Duodenal mucosa (tissue), 2 donors: Measurements from ENCODE around the gene HIGD1C.

Experiments used
- H3K27ac ChIP-seq: one replicate; pipeline ENCODE4 v1.7.0; 2013; ENCODE audit warnings: low read depth, low read length
- H3K27me3 ChIP-seq, 2 donors: one replicate each; pipeline ENCODE4 v1.7.0; 2013; ENCODE audit warnings: low read length in 2 of 2, control low read depth in 1 of 2; ENCODE audit not compliant: insufficient read depth in 2 of 2, control insufficient read depth in 1 of 2
- H3K36me3 ChIP-seq, 2 donors: one replicate each; pipeline ENCODE4 v1.7.0; 2013; ENCODE audit warnings: low read length in 2 of 2, control low read depth in 1 of 2; ENCODE audit not compliant: insufficient read depth in 2 of 2, control insufficient read depth in 1 of 2
- H3K4me1 ChIP-seq, 2 donors: one replicate each; pipeline ENCODE4 v1.7.0; 2013; ENCODE audit warnings: low read length in 2 of 2, control low read depth in 1 of 2; ENCODE audit not compliant: insufficient read depth in 2 of 2, control insufficient read depth in 1 of 2
- H3K4me3 ChIP-seq, 2 donors: one replicate each; pipeline ENCODE4 v1.7.0; 2013; ENCODE audit warnings: low read length in 2 of 2, low read depth in 1 of 2
- H3K9ac ChIP-seq, 2 donors: one replicate each; pipeline ENCODE4 v1.7.0; 2013; ENCODE audit warnings: low read length in 2 of 2, low read depth in 1 of 2
- H3K9me3 ChIP-seq, 2 donors: one replicate each; pipeline ENCODE4 v1.7.0; 2013; ENCODE audit warnings: low read length in 2 of 2, control low read depth in 1 of 2; ENCODE audit not compliant: control insufficient read depth in 1 of 2

Gene HIGD1C

GRCh38 chr12:50992819-50993218 is 40.5 kb downstream of the HIGD1C start:
- Histone ChIP-seq H3K4me3 (no peak overlapping the region), H3K27me3 (no peaks in the 10 kb centered on the region), H3K4me1 (no peaks in the 10 kb centered on the region), H3K36me3 (peaks cover 44 to 86% of the 10 kb centered on the region in 2 donors), H3K9ac (no peak overlapping the region), H3K9me3 (no peaks in the 10 kb centered on the region), H3K27ac (no peak overlapping the region)

GRCh38 chr12:50999093-50999492 is 46.7 kb downstream of the HIGD1C start:
- H3K9me3 ChIP-seq = no peaks in the 10 kb centered on the region
- H3K27ac ChIP-seq = no peak overlapping the region
- no peaks in the 10 kb centered on the region for H3K4me1 ChIP-seq
- no peak overlapping the region for H3K4me3 ChIP-seq
- no peak overlapping the region for H3K9ac ChIP-seq
- peaks cover 35 to 61% of the 10 kb centered on the region in 2 donors for H3K36me3 ChIP-seq
- H3K27me3 ChIP-seq = no peaks in the 10 kb centered on the region

GRCh38 chr12:51000245-51000644 is 47.9 kb downstream of the HIGD1C start:
- peaks cover 37 to 62% of the 10 kb centered on the region in 2 donors for H3K36me3 ChIP-seq
- H3K4me3 ChIP-seq = no peak overlapping the region
- H3K27ac ChIP-seq = no peak overlapping the region

GRCh38 chr12:51001799-51002198 is 49.5 kb downstream of the HIGD1C start:
- H3K27ac ChIP-seq = no peak overlapping the region
- no peaks in the 10 kb centered on the region for H3K27me3 ChIP-seq
- H3K9ac ChIP-seq = no peak overlapping the region
- H3K36me3 ChIP-seq = peaks cover 27 to 52% of the 10 kb centered on the region in 2 donors
- H3K4me1 ChIP-seq = no peaks in the 10 kb centered on the region
- no peak overlapping the region for H3K4me3 ChIP-seq
- H3K9me3 ChIP-seq = no peaks in the 10 kb centered on the region

More at GRCh38 chr12:51000245-51000644, 47.9 kb downstream of the HIGD1C start:
- no peak overlapping the region for H3K9ac ChIP-seq
- no peaks in the 10 kb centered on the region for H3K9me3 ChIP-seq
- no peaks in the 10 kb centered on the region for H3K4me1 ChIP-seq
- no peaks in the 10 kb centered on the region for H3K27me3 ChIP-seq

- no peaks in the 10 kb centered on the region for H3K9me3 ChIP-seq
- peaks cover 6 to 7% of the 10 kb centered on the region in 2 donors for H3K4me1 ChIP-seq
- no peaks in the 10 kb centered on the region for H3K27me3 ChIP-seq
- H3K9ac ChIP-seq = no peak overlapping the region
- H3K36me3 ChIP-seq = peaks cover 16 to 46% of the 10 kb centered on the region in 2 donors
- H3K4me3 ChIP-seq = no peak overlapping the region
- H3K27ac ChIP-seq = no peak overlapping the region
These were observed 52.2 kb downstream of the HIGD1C start for GRCh38 chr12:51004504-51004903.

GRCh38 chr12:51005030-51005429 is 52.7 kb downstream of the HIGD1C start:
- H3K27ac ChIP-seq = no peak overlapping the region

GRCh38 chr12:51005671-51006070 is 53.3 kb downstream of the HIGD1C start:
- Histone ChIP-seq H3K4me3 (no peak overlapping the region), H3K27ac (no peak overlapping the region), H3K27me3 (no peaks in the 10 kb centered on the region), H3K4me1 (peaks cover 8 to 9% of the 10 kb centered on the region in 2 donors), H3K9ac (no peak overlapping the region), H3K9me3 (no peaks in the 10 kb centered on the region), H3K36me3 (peaks cover 12 to 36% of the 10 kb centered on the region in 2 donors)

More at GRCh38 chr12:51005030-51005429, 52.7 kb downstream of the HIGD1C start:
- H3K36me3 ChIP-seq = peaks cover 15 to 43% of the 10 kb centered on the region in 2 donors
- no peak overlapping the region for H3K4me3 ChIP-seq
- no peak overlapping the region for H3K9ac ChIP-seq
- H3K27me3 ChIP-seq = no peaks in the 10 kb centered on the region
- peaks cover 8 to 9% of the 10 kb centered on the region in 2 donors for H3K4me1 ChIP-seq
- no peaks in the 10 kb centered on the region for H3K9me3 ChIP-seq

GRCh38 chr12:51008329-51009055 is 56.1 kb downstream of the HIGD1C start:
- Histone ChIP-seq H3K36me3 (peaks cover 12 to 30% of the 10 kb centered on the region in 2 donors), H3K27me3 (no peaks in the 10 kb centered on the region), H3K9ac (peak overlapping the region in 1 of 2 donors; percentile 1), H3K4me1 (peaks cover 8 to 9% of the 10 kb centered on the region in 2 donors), H3K4me3 (no peak overlapping the region), H3K9me3 (no peaks in the 10 kb centered on the region), H3K27ac (no peak overlapping the region)

GRCh38 chr12:51009056-51009440 is 56.7 kb downstream of the HIGD1C start:
- H3K9me3 ChIP-seq = no peaks in the 10 kb centered on the region
- peaks cover 12 to 28% of the 10 kb centered on the region in 2 donors for H3K36me3 ChIP-seq
- no peak overlapping the region for H3K27ac ChIP-seq
- no peaks in the 10 kb centered on the region for H3K27me3 ChIP-seq
- H3K4me3 ChIP-seq = no peak overlapping the region
- peak overlapping the region in 1 of 2 donors; percentile 1 for H3K9ac ChIP-seq
- H3K4me1 ChIP-seq = peaks cover 8 to 9% of the 10 kb centered on the region in 2 donors

- H3K4me1 ChIP-seq = peaks cover 8 to 9% of the 10 kb centered on the region in 2 donors
- no peak overlapping the region for H3K27ac ChIP-seq
- H3K36me3 ChIP-seq = peaks cover 0 to 10% of the 10 kb centered on the region in 2 donors
- H3K4me3 ChIP-seq = no peak overlapping the region
- no peak overlapping the region for H3K9ac ChIP-seq
- no peaks in the 10 kb centered on the region for H3K9me3 ChIP-seq
- H3K27me3 ChIP-seq = no peaks in the 10 kb centered on the region
These were observed 59.6 kb downstream of the HIGD1C start for GRCh38 chr12:51011955-51012354.
